HG02798 (cell line): ENCODE measurements around the gene CELSR1.

ENCODE experiments used
- ATAC-seq: cut with Tn5 transposase; IDR thresholded peaks from one replicate; pipeline ENCODE4 v1.9.1; 2021; ENCODE audit warnings: mild to moderate bottlenecking; ENCODE audit not compliant: unreplicated experiment, poor library complexity

The CELSR1 gene

GRCh38 chr22:46430961-46431838 is 106.2 kb downstream of the CELSR1 start:
- no peak for ATAC-seq

GRCh38 chr22:46429325-46429853 is 108.0 kb downstream of the CELSR1 start:
- no peak for ATAC-seq

- ATAC-seq: no peak
Measured at GRCh38 chr22:46428602-46429324, 108.7 kb downstream of the CELSR1 start.

GRCh38 chr22:46428171-46428570 is 109.2 kb downstream of the CELSR1 start:
- no peak for ATAC-seq

GRCh38 chr22:46425016-46425415 is 112.4 kb downstream of the CELSR1 start:
- no peak for ATAC-seq

GRCh38 chr22:46424496-46424895 is 112.9 kb downstream of the CELSR1 start:
- ATAC-seq: no peak

GRCh38 chr22:46422896-46423295 is 114.5 kb downstream of the CELSR1 start:
- ATAC-seq: no peak

GRCh38 chr22:46421267-46421666 is 116.2 kb downstream of the CELSR1 start:
- no peak for ATAC-seq

- no peak for ATAC-seq
Measured at GRCh38 chr22:46419754-46420571, 117.5 kb downstream of the CELSR1 start.

- no peak for ATAC-seq
Measured at GRCh38 chr22:46418827-46419226, 118.6 kb downstream of the CELSR1 start.

GRCh38 chr22:46417769-46418168 is 119.7 kb downstream of the CELSR1 start:
- no peak for ATAC-seq

- no peak for ATAC-seq
Measured at GRCh38 chr22:46416891-46417580, 120.4 kb downstream of the CELSR1 start.

GRCh38 chr22:46416520-46416871 is 120.9 kb downstream of the CELSR1 start:
- ATAC-seq: no peak

- ATAC-seq: no peak
Measured at GRCh38 chr22:46415776-46416519, 121.5 kb downstream of the CELSR1 start.

GRCh38 chr22:46414704-46415103 is 122.7 kb downstream of the CELSR1 start:
- no peak for ATAC-seq

- no peak for ATAC-seq
Measured at GRCh38 chr22:46413725-46414379, 123.6 kb downstream of the CELSR1 start.

GRCh38 chr22:46411347-46411746 is 126.1 kb downstream of the CELSR1 start:
- ATAC-seq: no peak

- ATAC-seq: no peak
Measured at GRCh38 chr22:46410291-46410808, 127.1 kb downstream of the CELSR1 start.
